ENCODE results near the gene SIGLEC6.

SIGLEC6 gene

DNA sequence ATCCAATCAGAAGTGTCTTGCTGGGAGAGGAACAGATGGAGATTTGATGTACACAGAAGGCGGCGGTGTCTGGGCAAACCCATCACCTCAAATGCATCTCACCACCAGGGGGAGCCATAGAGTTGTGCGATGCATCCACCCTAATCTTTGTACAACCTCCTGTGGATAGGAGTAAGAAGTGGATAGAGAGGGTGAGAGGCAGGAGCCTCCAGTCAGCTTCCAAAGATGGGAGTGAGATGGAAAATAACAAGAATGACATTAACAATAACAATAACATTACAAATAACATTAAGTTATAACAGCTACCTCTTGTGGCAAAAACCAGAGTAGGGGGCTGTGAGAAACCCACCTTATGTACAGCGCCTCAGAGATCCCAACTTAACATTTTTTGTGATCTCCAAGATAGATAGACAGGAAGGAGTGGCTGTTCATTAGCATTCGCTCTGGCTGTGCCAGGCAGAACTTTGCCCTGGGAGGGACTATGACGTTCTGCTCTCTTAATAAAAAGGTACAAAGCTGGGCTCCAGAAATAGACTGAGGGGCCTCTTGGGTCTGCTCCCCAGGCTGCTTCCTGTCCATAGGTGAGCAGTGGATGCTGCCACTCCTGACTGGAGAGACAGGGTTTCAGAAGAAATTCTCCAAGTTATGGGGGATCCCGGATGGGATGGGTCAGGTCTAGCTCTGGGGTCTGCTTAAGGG, 58.3 kb downstream of the SIGLEC6 start:
- DNase-seq (ENCODE audit: low read depth): peak; percentile 83

DNA sequence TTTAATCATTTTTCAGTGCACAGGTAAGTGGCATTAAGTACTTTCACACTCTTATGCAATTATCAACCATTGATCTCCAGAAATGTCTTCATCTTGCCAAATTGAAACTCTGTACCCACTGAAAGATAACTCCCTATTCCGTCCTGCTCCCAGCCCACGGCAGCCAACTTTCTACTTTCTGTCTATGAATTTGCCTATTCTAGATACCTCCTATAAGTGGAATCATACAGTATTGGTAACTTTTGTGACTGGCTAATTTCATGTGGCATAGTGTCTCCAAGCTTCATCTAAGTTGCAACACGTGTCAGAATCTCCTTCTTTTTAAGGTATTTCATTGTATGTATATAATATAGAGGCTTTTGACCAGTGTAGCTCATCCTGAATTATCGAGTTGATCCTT, 58.9 kb downstream of the SIGLEC6 start:
- DNase-seq (ENCODE audit: low read depth): no peak

DNA sequence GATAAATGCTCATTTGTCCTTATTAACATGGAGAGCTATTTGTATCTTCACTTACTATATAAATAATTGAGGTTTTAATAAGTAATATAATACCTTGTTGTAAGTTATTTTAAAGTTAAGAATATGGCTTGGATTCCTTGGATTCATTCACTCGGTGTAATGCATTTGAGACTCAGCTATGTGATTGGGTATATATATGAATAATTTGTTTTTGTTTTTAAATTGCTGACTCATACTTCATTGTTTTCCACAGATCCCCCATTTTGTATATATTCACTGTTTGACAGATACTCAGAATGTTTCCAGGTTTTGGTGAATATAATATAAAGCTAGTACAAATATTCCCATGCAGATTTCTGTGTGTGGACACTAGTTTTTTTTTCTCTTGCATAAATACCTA, 59.9 kb downstream of the SIGLEC6 start:
- DNase-seq (ENCODE audit: low read depth): no peak

DNA sequence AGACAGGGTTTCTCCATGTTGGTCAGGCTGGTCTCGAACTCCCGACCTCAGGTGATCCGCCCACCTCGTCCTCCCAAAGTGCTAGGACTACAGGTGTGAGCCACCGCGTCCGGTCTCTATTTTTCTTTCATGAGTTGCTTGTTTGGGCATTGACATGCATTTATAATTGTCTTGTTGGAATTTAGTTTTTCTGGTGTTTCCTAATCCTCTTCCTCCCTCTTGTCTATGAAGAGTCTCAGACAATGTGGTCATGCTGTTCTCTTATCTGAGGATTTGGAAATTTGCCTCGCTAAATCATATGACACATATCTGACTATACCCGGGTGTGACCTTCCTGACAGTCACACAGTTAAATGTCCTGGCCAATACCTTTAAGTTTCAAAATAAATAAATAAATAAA, 60.5 kb downstream of the SIGLEC6 start:
- DNase-seq (ENCODE audit: low read depth): no peak

DNA sequence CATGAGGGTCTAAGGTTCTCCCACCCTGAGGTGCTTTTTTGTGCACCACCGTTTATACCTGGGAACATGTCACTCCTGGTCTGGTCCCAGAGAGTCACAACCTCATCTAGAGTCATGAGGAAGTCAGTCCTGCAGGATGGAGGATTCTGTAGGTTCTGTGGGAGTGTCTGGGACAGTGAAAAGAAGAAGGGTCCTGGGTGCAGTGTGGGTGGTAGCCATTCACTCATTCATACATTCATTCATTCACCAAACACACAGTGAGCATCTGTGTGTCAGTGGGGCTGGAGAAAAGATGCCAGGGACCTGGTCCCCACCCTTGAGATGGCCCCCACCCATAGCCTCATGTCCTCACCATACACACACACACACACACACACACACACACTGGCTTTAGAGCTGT, 61.8 kb downstream of the SIGLEC6 start:
- DNase-seq (ENCODE audit: low read depth): no peak

DNA sequence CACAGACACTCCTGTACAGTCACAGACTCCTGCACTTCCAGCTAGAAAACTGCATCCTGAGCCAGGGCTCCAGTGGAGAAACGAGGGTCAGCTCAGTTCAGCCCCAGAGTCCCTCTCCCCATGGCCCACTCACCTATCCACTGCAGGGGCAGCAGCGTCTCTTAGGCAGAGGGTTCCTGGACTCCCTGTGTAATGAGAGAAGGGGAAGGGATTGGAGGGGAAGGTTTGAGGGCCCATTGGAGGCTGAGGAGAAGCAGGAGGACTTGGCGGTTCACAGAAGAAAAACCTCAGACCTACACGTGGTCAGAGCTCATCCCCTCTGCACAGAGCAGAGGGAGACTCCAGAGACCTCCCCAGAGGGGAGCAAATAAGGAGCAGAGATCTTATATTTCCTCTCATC, 62.3 kb downstream of the SIGLEC6 start:
- DNase-seq (ENCODE audit: low read depth): no peak

DNA sequence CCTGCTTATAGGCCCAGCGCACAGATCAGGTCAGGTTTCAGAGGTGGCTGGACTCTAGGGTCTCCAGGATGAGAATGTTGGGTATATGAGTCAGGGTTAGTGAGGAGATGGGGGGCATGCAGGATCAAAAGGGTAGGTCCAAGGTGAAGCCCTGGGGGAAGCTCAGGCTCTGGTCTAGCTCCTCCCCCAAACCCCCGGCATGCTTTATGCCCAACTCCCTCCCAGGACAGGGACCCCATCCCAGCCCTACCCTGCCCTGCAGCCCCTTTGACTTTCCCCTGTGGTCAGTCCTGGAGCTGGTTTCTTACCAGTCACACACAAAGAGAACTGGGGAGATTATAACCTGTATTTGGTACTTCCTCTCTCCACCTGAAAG, 62.9 kb downstream of the SIGLEC6 start:
- no peak for DNase-seq (ENCODE audit: low read depth)

DNA sequence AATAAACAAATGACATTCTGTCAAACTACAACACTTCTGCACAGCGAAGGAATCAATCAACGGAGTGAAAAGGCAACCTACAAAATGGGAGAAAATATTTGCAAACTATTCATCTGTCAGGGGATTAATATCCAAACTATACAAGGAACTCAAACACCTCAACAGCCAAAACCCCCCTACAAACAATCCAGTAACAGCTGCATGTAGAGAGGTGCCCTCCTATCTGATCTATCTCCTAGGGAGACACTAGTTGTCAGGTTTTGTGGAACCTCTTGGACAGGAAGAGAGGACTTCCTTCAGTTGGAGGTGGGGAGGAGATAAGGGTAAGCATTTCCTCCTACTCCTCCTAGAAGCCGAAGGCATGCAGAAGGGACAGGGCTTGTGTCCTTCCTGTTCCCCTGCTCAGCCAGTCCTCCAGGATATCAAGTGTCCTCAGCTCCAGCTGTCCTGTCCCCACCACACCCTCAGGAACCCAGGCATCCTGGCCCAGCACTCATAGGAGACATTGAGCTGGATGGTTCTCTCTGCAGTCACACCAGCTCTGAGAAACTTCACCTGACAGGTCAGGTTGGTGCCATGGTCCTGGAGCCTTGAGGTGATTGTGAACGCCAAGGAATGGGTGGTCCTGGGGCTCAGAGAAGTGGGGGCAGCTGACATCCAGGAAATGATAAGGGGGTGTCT, 63.5 kb downstream of the SIGLEC6 start:
- DNase-seq (ENCODE audit: low read depth): no peak
